GM19468 (cell line): ENCODE data around the gene CEP83.
A peak's percentile ranks its signal among the peaks of the same experiment; 100 is the strongest.

Source experiments
- ATAC-seq: cut with Tn5 transposase; IDR thresholded peaks from one replicate; pipeline ENCODE4 v1.9.1; 2021; ENCODE audit warnings: mild to moderate bottlenecking, moderate library complexity, moderate number of reproducible peaks; ENCODE audit not compliant: unreplicated experiment; ENCODE audit errors: extremely low read depth

Gene CEP83

GRCh38 chr12:94277426-94278000 lies 182.2 kb downstream of the CEP83 start:
- no peak for ATAC-seq

DNA sequence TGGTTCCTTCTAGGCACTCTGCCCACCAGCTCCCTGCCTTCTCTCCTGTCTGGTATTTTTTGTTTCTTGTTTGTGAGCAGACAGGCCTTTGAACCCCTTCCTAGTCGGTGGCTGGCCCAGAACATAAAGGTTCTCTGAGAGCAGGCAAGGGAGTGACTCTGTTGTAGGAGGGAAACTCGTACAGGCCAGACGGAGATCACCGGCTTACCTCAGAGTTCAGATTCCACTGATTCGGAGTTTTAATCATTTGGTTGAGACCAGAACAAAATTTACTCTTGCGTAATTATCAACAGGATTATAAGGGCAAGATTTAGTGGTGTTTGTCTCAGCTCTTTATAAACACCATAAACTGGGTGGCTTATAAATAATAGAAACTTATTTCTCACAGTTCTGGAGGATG lies 182.9 kb downstream of the CEP83 start:
- ATAC-seq = no peak

DNA sequence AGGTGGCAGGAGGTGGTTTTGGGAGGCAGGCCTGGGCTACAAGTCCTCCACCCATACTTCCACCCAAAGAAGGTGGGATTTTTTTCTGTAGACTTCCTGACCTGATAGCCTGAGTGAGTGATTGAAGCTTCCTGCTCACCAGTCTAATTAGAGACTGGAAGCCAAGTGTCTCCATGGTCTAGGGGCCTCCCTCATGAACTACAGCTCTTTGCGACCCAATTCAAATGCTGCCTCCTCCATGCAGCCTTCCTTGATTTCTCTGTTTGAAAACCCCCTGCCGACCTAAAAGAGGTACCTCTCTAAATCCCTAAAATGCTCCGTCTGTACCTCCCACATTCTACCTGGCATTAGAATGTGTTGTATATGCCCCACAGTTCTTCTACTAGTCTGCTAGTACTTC lies 186.4 kb downstream of the CEP83 start:
- ATAC-seq = no peak

- no peak for ATAC-seq
Observed at GRCh38 chr12:94272280-94272679, 187.4 kb downstream of the CEP83 start.

GRCh38 chr12:94271351-94271750 lies 188.3 kb downstream of the CEP83 start:
- no peak for ATAC-seq

- ATAC-seq = no peak
Observed at GRCh38 chr12:94269316-94269999, 190.2 kb downstream of the CEP83 start.

DNA sequence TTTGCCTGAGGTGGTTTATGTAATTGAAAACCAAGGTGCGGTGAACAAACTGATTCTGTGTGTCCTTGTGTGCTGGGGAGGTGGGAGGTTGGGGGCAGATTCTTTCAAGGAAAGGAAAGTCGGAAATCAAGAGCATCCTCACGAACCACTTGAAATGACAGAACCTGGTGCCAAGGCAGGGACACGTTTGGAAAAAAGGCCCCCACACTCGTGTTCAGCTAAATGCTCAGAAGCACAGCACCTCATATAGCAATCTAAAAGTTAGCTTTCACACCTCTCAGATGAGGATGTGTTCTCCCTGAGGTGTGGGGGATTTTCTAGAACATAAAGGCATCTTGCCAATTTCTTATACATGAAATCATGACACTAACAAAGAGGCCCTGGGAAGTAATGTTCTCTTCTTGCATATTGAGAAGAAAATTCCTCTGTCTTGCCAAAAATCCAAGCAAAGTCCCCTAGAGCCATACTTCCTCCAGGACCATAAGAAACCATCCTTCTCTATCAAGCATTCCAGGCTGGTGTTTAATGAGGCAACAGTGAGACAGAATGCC lies 191.7 kb downstream of the CEP83 start:
- no peak for ATAC-seq

- ATAC-seq = no peak
Observed at GRCh38 chr12:94267537-94267872, 192.2 kb downstream of the CEP83 start.

GRCh38 chr12:94266796-94267536 lies 192.7 kb downstream of the CEP83 start:
- ATAC-seq = no peak

DNA sequence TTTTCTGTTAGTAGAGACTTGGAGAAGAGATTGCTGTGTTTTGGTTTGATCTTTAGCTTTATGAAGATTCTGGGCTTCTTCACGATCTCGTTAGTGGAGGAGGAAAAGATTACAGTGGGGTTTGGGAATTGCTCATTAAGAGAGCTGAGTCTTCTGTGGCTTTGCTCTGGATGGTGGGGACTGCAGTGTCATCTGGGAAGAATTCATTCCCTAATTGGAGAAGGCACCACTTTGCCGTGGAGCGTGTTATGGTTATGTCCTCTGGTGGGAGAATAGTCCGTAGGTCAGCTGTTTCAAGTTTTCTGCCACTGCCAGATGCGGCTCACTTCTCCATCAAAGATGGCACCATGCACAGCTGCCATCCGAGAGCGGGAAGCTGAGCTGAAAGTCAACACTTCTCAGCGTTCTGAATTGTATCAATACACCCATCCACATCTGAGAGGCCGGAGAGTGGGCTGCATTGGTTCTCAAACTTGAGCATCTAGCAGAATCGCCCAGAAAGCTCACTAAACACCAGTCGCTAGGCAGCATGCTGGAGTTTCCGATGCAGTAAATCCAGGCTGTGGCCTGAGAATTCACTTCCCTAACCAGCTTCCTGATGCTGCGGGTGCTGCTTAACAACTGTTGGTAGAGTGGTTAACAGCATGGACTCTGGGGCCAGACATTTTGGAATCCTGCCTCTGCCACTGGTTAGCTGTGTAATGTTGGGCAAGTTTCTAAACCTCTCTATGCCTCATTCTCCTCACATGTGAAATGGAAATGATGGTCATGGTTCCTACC lies 193.5 kb downstream of the CEP83 start:
- no peak for ATAC-seq

DNA sequence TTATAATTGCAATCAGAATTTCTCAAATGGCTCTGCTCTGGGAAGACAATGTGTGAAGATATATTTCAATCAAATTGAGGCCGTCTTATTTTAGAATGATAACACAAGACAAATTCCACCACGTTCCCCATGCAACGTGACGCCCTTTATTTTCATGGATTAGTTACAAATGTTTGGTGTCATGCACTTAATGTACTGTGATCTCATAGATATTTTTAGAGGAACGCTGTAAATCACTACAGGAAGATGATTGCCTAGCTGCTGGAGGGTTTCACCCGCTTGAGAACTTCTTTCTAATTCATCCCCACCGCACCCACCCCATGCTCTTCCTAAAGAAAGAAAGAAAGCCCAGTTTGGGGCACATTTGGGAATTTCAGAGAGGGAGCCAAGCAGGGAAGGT lies 194.1 kb downstream of the CEP83 start:
- ATAC-seq = no peak

- no peak for ATAC-seq
Observed at GRCh38 chr12:94264736-94265485, 194.8 kb downstream of the CEP83 start.

- ATAC-seq = no peak
Observed at GRCh38 chr12:94263905-94264561, 195.6 kb downstream of the CEP83 start.

- peak; percentile 30 for ATAC-seq
Observed at GRCh38 chr12:94263011-94263811, 196.5 kb downstream of the CEP83 start.

GRCh38 chr12:94262228-94263010 lies 197.2 kb downstream of the CEP83 start:
- peak; percentile 38 for ATAC-seq

DNA sequence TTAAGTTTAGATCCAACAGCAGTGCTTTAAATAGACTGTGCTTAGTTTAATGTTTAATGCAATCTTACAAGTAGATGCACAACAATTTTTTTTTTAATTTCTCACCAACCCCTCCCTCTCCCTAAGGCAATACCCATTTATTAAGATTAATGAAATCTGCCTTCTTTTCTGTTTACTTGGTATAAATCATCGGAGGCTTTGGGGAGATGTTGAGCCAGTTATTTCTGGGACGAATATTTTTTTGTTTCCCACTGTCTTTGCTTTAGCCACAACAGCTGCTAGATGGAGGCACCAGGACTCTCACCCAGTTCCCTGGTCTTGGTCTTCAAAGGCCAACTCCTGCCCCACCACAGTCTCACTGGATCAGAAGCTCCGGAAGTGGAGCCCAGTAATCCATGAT lies 197.9 kb downstream of the CEP83 start:
- no peak for ATAC-seq

GRCh38 chr12:94261119-94261518 lies 198.5 kb downstream of the CEP83 start:
- ATAC-seq = no peak

- ATAC-seq = no peak
Observed at GRCh38 chr12:94260717-94261116, 198.9 kb downstream of the CEP83 start.
